Spleen (tissue), 7 donors: Measurements from ENCODE around the gene CXXC5.

ENCODE experiments used
- CTCF ChIP-seq, 11 experiments: fragments of 200-600 bp in 7 of 11; fragments of 450-650 bp in 4 of 11; sonication (generic) in 4 of 11; IDR thresholded peaks in 8 of 11; conservative IDR thresholded peaks in 3 of 11; 1 replicate in 7 of 11; 2 replicates in 4 of 11; pipeline versions ENCODE4 v1.4.0 to v1.8.0; 2016 to 2021; ENCODE audit warnings: antibody characterized with exemption in 11 of 11, inconsistent platforms in 4 of 11, mild to moderate bottlenecking in 1 of 11
- POLR2AphosphoS5 ChIP-seq, 3 donors: sonication (generic); formaldehyde crosslinking; IDR thresholded peaks; one replicate each; pipeline ENCODE4 v1.5.1; 2017; ENCODE audit warnings: antibody characterized with exemption in 3 of 3
- donor health status: DM: no; HTN: no; CAD: no; lungs with moderate emphysema.
- donor health status: DM: no; HTN: no; CAD: no.
- donor health status: DM: no; HTN: no; CAD: no.

GRCh38 chr5:139638736-139639618 is 9.2 kb upstream of the CXXC5 start:
- TF ChIP-seq CTCF (IDR thresholded peaks at IDR 0.05 in 8 of 11, conservative IDR thresholded peaks at IDR 0.05 in 3 of 11) (no peak), POLR2AphosphoS5 (IDR thresholded peaks at IDR 0.05) (no peak)
